GM12878 (cell line): ENCODE measurements around the gene CCDC195. TPM values are rescaled to one million over a fixed set of nuclear protein-coding genes. Genes with fewer than 3 reads are reported as not detected.

Experiments
- ATAC-seq: fragments of 200-7000 bp; cut with Tn5 transposase; 3 replicates; pipeline ENCODE4 v1.9.1; 2020; ENCODE audit warnings: mild to moderate bottlenecking, moderate library complexity
- BruUV-seq: library from RNA; stranded (reverse); fragments of 400-500 nt; replicated peaks from 2 replicates; lab custom pipeline; 2021; lab: Mats Ljungman, UMichigan
- CTCF ChIA-PET: fragments of 300-600 bp; sonication (Branson Sonifier 250); formaldehyde crosslinking; extraction: SDS; loops from one replicate; lab custom pipeline; 2021; ENCODE audit warnings: inconsistent platforms; lab: Yijun Ruan, JAX
- POLR2A ChIA-PET: fragments of 350-600 bp; formaldehyde crosslinking; extraction: SDS; loops from one replicate; lab custom pipeline; 2021; ENCODE audit warnings: inconsistent platforms; lab: Charles Lee
- RAD21 ChIA-PET: fragments of 300-600 bp; sonication (Branson Sonifier 250); formaldehyde crosslinking; loops from one replicate; lab custom pipeline; 2023; ENCODE audit warnings: antibody characterized with exemption; ENCODE audit not compliant: unreplicated experiment; lab: Charles Lee
- SMC1A ChIA-PET: fragments of 300-600 bp; sonication (Branson Sonifier 250); formaldehyde crosslinking; loops from one replicate; lab custom pipeline; 2023; ENCODE audit not compliant: unreplicated experiment, uncharacterized antibody; lab: Charles Lee
- DNase-seq: peaks from one replicate; pipeline ENCODE4 v3.0.0-alpha.2; 2011; ENCODE audit warnings: low read depth, low spot score
- FAIRE-seq: peaks from 3 replicates; lab custom pipeline; 2011; peaks lifted over from hg19 to GRCh38; lab: Jason Lieb, UNC
- H2AFZ ChIP-seq: 2 replicates; pipeline ENCODE4 v1.6.0; 2011; ENCODE audit warnings: low read depth, low read length, control low read depth; ENCODE audit not compliant: control insufficient read depth
- H3K27ac ChIP-seq: 2 replicates; pipeline ENCODE4 v1.5.1; 2011; ENCODE audit warnings: control low read depth; ENCODE audit not compliant: control insufficient read depth, insufficient read depth
- H3K27me3 ChIP-seq, 2 experiments: replicated peaks in 1 of 2; 2 replicates each; pipeline versions ENCODE4 v1.6.0 to v1.6.1; 2011; ENCODE audit warnings: low read length in 1 of 2; ENCODE audit not compliant: control insufficient read depth in 2 of 2, insufficient read depth in 2 of 2
- H3K36me3 ChIP-seq, 2 experiments: 2 replicates each; pipeline ENCODE4 v1.5.1; 2011; ENCODE audit warnings: low read length in 1 of 2; ENCODE audit not compliant: control insufficient read depth in 2 of 2, insufficient read depth in 2 of 2
- H3K4me1 ChIP-seq: 2 replicates; pipeline ENCODE4 v1.6.1; 2011; ENCODE audit warnings: mild to moderate bottlenecking, low read length, moderate library complexity, mixed read lengths; ENCODE audit not compliant: control insufficient read depth, insufficient read depth
- H3K4me2 ChIP-seq: 2 replicates; pipeline ENCODE4 v1.6.0; 2011; ENCODE audit warnings: control low read depth; ENCODE audit not compliant: control insufficient read depth, insufficient read depth
- H3K4me3 ChIP-seq: fragments of 200-600 bp; sonication (generic); 2 replicates; pipeline ENCODE4 v1.5.1; 2016
- H3K79me2 ChIP-seq: 2 replicates; pipeline ENCODE4 v1.6.0; 2011; ENCODE audit warnings: low read length; ENCODE audit not compliant: control insufficient read depth, insufficient read depth
- H3K9ac ChIP-seq: 2 replicates; pipeline ENCODE4 v1.8.0; 2011; ENCODE audit warnings: low read length, control low read depth, mixed read lengths; ENCODE audit not compliant: control insufficient read depth, insufficient read depth
- H3K9me3 ChIP-seq: replicated peaks from 3 replicates; pipeline ENCODE4 v1.5.1; 2011; ENCODE audit warnings: mild to moderate bottlenecking, low read length; ENCODE audit not compliant: control insufficient read depth, insufficient read depth
- H4K20me1 ChIP-seq: 2 replicates; pipeline ENCODE4 v1.6.0; 2011; ENCODE audit not compliant: control insufficient read depth, insufficient read depth
- CBX5 ChIP-seq: sonication (generic); IDR thresholded peaks from 2 replicates; pipeline ENCODE4 v1.6.1; 2016; ENCODE audit warnings: low read depth, moderate library complexity, mild to moderate bottlenecking, inconsistent platforms
- ETV6 ChIP-seq, 2 experiments: fragments of 450-650 bp in 1 of 2; IDR thresholded peaks in 1 of 2; conservative IDR thresholded peaks in 1 of 2; 2 replicates each; pipeline ENCODE4 v1.6.1; 2014; ENCODE audit warnings: antibody characterized with exemption in 1 of 2, borderline replicate concordance in 1 of 2, low read depth in 1 of 2, mild to moderate bottlenecking in 1 of 2, moderate library complexity in 1 of 2
- NR2F1 ChIP-seq: fragments of 450-650 bp; conservative IDR thresholded peaks from 2 replicates; pipeline ENCODE4 v1.6.1; 2017; ENCODE audit warnings: mild to moderate bottlenecking
- PML ChIP-seq: IDR thresholded peaks from 2 replicates; pipeline ENCODE4 v1.6.1; 2012; ENCODE audit warnings: low read length, inconsistent platforms
- SMARCA5 ChIP-seq: fragments of 450-650 bp; IDR thresholded peaks from 2 replicates; pipeline ENCODE4 v1.6.1; 2017; ENCODE audit warnings: mild to moderate bottlenecking
- STAT3 ChIP-seq: IDR thresholded peaks from 2 replicates; pipeline ENCODE4 v1.6.1; 2011; ENCODE audit warnings: low read depth, low read length, improper control_type of control experiment
- TCF7 ChIP-seq: IDR thresholded peaks from 2 replicates; pipeline ENCODE4 v1.6.1; 2014; ENCODE audit warnings: antibody characterized with exemption, borderline replicate concordance
- ZNF24 ChIP-seq: fragments of 450-650 bp; IDR thresholded peaks from 2 replicates; pipeline ENCODE4 v1.6.1; 2017; ENCODE audit warnings: antibody characterized with exemption, mild to moderate bottlenecking
- WGBS: methylation state at CpG from one replicate; pipeline ENCODE4 v1.1.6; 2016; ENCODE audit warnings: low lambda C conversion rate; ENCODE audit not compliant: insufficient replicate concordance, insufficient coverage; ENCODE audit errors: missing lambda C conversion rate; 5-methylcytosine and 5-hydroxymethylcytosine counted together
- in situ Hi-C: fragments of 300-500 bp; cut with MboI; formaldehyde crosslinking; loops from 9 replicates; pipeline ENCODE4 v1.14.3; 2018; ENCODE audit warnings: mixed read lengths
- intact Hi-C: fragments of 100-400 bp; cut with micrococcal nuclease; formaldehyde crosslinking; loops from one replicate; pipeline ENCODE4 v1.14.2; 2022; ENCODE audit not compliant: unreplicated experiment
- polyA plus RNA-seq, 11 experiments: library from polyadenylated mRNA; depleted of rRNA in 4 of 11; unstranded in 6 of 11; stranded (reverse) in 5 of 11; fragments of >200 nt; fragmentation: Nextera tagmentation in 4 of 11; fragmentation: Illumina TruSeq in 1 of 11; extraction: Ambion mirVana in 4 of 11; extraction: Trizol in 1 of 11; gene quantifications; 1 replicate in 1 of 11; 2 replicates in 10 of 11; pipeline versions ENCODE4 v1.2.1 to v1.2.3, GENCODE V29; 2011 to 2016; ENCODE audit warnings: inconsistent platforms in 2 of 11, missing spikeins in 2 of 11, low read depth in 1 of 11
- total RNA-seq, 4 experiments: library from RNA; depleted of rRNA in 3 of 4; stranded (reverse); fragments of >200 nt in 3 of 4; fragmentation: Illumina TruSeq in 1 of 4; extraction: Trizol in 1 of 4; gene quantifications; 2 replicates each; pipeline versions ENCODE4 v1.2.1 to v1.2.3, GENCODE V29; 2013 to 2021
- TF ChIP-seq, protein P1 (sequence below): fragments of 450-650 bp; IDR thresholded peaks from 2 replicates; pipeline ENCODE4 v1.6.1; 2014; ENCODE audit warnings: mild to moderate bottlenecking
- TF ChIP-seq, protein P2 (sequence below): fragments of 450-650 bp; IDR thresholded peaks from 2 replicates; pipeline ENCODE4 v1.6.1; 2017; ENCODE audit warnings: borderline replicate concordance

The CCDC195 gene
- total and polyA plus RNA-seq, 10 of the 15 experiments (the other 5 are each of a cell fraction or from before 2014, with no cell fraction given), result not detected

GRCh38 chr2:224724331-224724730, 8.2 kb upstream of the CCDC195 start:
- no TSS peak for BruUV-seq
- WGBS, result 78% methylated on average over 2 of the region's 2 CpGs
- in situ Hi-C loops, result no loop called here
- CTCF ChIA-PET, result no interaction called here
- Histone ChIP-seq H3K4me3 (no peak overlapping the region), H4K20me1 (no peaks in the 10 kb centered on the region), H3K9me3 (no peaks in the 10 kb centered on the region; the same call in 2 of the 3 replicates), H3K27me3 (no peaks in the 10 kb centered on the region)
- TF ChIP-seq PML (no peak), NR2F1 (no peak), ETV6 (conservative IDR thresholded peaks at IDR 0.05 in 1 of 2, IDR thresholded peaks at IDR 0.05 in 1 of 2; ENCODE audit: borderline replicate concordance in 1 of 2, low read depth in 1 of 2) (no peak), STAT3 (no peak), SMARCA5 (no peak), CBX5 (no peak), ZNF24 (no peak), TCF7 (no peak)
- TF ChIP-seq, protein P1, sequence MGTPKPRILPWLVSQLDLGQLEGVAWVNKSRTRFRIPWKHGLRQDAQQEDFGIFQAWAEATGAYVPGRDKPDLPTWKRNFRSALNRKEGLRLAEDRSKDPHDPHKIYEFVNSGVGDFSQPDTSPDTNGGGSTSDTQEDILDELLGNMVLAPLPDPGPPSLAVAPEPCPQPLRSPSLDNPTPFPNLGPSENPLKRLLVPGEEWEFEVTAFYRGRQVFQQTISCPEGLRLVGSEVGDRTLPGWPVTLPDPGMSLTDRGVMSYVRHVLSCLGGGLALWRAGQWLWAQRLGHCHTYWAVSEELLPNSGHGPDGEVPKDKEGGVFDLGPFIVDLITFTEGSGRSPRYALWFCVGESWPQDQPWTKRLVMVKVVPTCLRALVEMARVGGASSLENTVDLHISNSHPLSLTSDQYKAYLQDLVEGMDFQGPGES, result no peak
- TF ChIP-seq, protein P2, sequence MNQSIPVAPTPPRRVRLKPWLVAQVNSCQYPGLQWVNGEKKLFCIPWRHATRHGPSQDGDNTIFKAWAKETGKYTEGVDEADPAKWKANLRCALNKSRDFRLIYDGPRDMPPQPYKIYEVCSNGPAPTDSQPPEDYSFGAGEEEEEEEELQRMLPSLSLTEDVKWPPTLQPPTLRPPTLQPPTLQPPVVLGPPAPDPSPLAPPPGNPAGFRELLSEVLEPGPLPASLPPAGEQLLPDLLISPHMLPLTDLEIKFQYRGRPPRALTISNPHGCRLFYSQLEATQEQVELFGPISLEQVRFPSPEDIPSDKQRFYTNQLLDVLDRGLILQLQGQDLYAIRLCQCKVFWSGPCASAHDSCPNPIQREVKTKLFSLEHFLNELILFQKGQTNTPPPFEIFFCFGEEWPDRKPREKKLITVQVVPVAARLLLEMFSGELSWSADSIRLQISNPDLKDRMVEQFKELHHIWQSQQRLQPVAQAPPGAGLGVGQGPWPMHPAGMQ, result no peak
- TF ChIP-seq, all 136 proteins: peak for 0
- Histone ChIP-seq H3K9ac (no peak overlapping the region), H3K36me3 (no peaks in the 10 kb centered on the region), H2AFZ (no peak overlapping the region), H3K4me1 (no peaks in the 10 kb centered on the region), H3K4me2 (no peak overlapping the region), H3K27ac (no peak overlapping the region), H3K79me2 (no peaks in the 10 kb centered on the region)
- intact Hi-C loops, result no loop called here
- ATAC-seq (no peak), FAIRE-seq (no peak), DNase-seq (no peak)
- POLR2A ChIA-PET, result no interaction called here
- SMC1A ChIA-PET, result interaction anchor here (1.0 to 1.2 kb wide), 3 partner anchors 9 to 139 kb away, joined by 3 to 4 read pairs (median 3); partner anchors contain the start of gene CUL3
- RAD21 ChIA-PET, result no interaction called here
